ENCODE data around the gene SLC25A13.

SLC25A13 gene

GRCh38 chr7:96100737-96101136 lies 221.2 kb downstream of the SLC25A13 start:
- no peaks in the 10 kb centered on the region; a peak in 1 of 22 replicates for H4K20me1 ChIP-seq
- no peaks in the 10 kb centered on the region for H3K4me1 ChIP-seq
- no peaks in the 10 kb centered on the region for H3K36me3 ChIP-seq
- no peak overlapping the region for H3K27ac ChIP-seq
- TF ChIP-seq Cebpa-rat (IDR thresholded peaks at IDR 0.05) = no peak
- H3K4me2 ChIP-seq = no peak overlapping the region
- peaks cover 0 to 10% (median 4%) of the 10 kb centered on the region in 11 experiments; a peak in 4 of 22 replicates for H3K9me3 ChIP-seq (replicated peaks in 1 of 11)
- H3K4me3 ChIP-seq = no peak overlapping the region
- no peak overlapping the region for H3K9ac ChIP-seq
- H3K27me3 ChIP-seq = no peaks in the 10 kb centered on the region

GRCh38 chr7:96097835-96098234 lies 224.1 kb downstream of the SLC25A13 start:
- H3K9me3 ChIP-seq (replicated peaks in 1 of 11) = peaks cover 0 to 10% (median 4%) of the 10 kb centered on the region in 11 experiments; a peak in 4 of 22 replicates
- no peaks in the 10 kb centered on the region for H3K4me1 ChIP-seq
- H3K36me3 ChIP-seq = no peaks in the 10 kb centered on the region
- no peaks in the 10 kb centered on the region; a peak in 1 of 22 replicates for H4K20me1 ChIP-seq
- no peaks in the 10 kb centered on the region for H3K27me3 ChIP-seq
- H3K4me3 ChIP-seq = no peak overlapping the region
- H3K27ac ChIP-seq = no peak overlapping the region
- H3K9ac ChIP-seq = no peak overlapping the region
- no peak for TF ChIP-seq Cebpa-rat (IDR thresholded peaks at IDR 0.05)
- H3K4me2 ChIP-seq = no peak overlapping the region

GRCh38 chr7:96093435-96093834 lies 228.5 kb downstream of the SLC25A13 start:
- Histone ChIP-seq H3K4me3 (no peak overlapping the region), H3K4me2 (no peak overlapping the region), H3K9ac (no peak overlapping the region), H4K20me1 (no peaks in the 10 kb centered on the region), H3K27ac (no peak overlapping the region), H3K36me3 (no peaks in the 10 kb centered on the region), H3K9me3 (replicated peaks in 1 of 11) (no peaks in the 10 kb centered on the region), H3K27me3 (no peaks in the 10 kb centered on the region), H3K4me1 (0 out of 20 replicates have a peak, but pooled peaks cover 0 to 3% (median 0%) of the 10 kb centered on the region in 10 experiments)
- TF ChIP-seq Cebpa-rat (IDR thresholded peaks at IDR 0.05) = no peak

GRCh38 chr7:96090756-96091155 lies 231.1 kb downstream of the SLC25A13 start:
- H3K4me1 ChIP-seq = 0 out of 20 replicates have a peak, but pooled peaks cover 0 to 4% (median 0%) of the 10 kb centered on the region in 10 experiments
- TF ChIP-seq Cebpa-rat (IDR thresholded peaks at IDR 0.05) = no peak
- H3K9me3 ChIP-seq (replicated peaks in 1 of 11) = no peaks in the 10 kb centered on the region
- no peak overlapping the region for H3K4me3 ChIP-seq
- H3K4me2 ChIP-seq = no peak overlapping the region
- H3K9ac ChIP-seq = no peak overlapping the region
- no peak overlapping the region for H3K27ac ChIP-seq
- no peaks in the 10 kb centered on the region for H4K20me1 ChIP-seq
- no peaks in the 10 kb centered on the region for H3K27me3 ChIP-seq
- no peaks in the 10 kb centered on the region for H3K36me3 ChIP-seq

GRCh38 chr7:96089511-96089910 lies 232.4 kb downstream of the SLC25A13 start:
- Histone ChIP-seq H3K27ac (no peak overlapping the region), H3K9me3 (replicated peaks in 1 of 11) (no peaks in the 10 kb centered on the region), H3K27me3 (no peaks in the 10 kb centered on the region), H3K9ac (no peak overlapping the region), H3K4me3 (no peak overlapping the region), H3K4me2 (no peak overlapping the region), H4K20me1 (no peaks in the 10 kb centered on the region), H3K36me3 (no peaks in the 10 kb centered on the region), H3K4me1 (0 out of 20 replicates have a peak, but pooled peaks cover 0 to 4% (median 0%) of the 10 kb centered on the region in 10 experiments)
- TF ChIP-seq Cebpa-rat (IDR thresholded peaks at IDR 0.05) = no peak

GRCh38 chr7:96088579-96088978 lies 233.3 kb downstream of the SLC25A13 start:
- Histone ChIP-seq H3K27me3 (no peaks in the 10 kb centered on the region), H3K4me2 (no peak overlapping the region), H3K27ac (no peak overlapping the region), H3K9me3 (replicated peaks in 1 of 11) (no peaks in the 10 kb centered on the region), H3K4me1 (0 out of 20 replicates have a peak, but pooled peaks cover 0 to 4% (median 0%) of the 10 kb centered on the region in 10 experiments), H3K36me3 (no peaks in the 10 kb centered on the region), H3K9ac (no peak overlapping the region), H4K20me1 (no peaks in the 10 kb centered on the region), H3K4me3 (no peak overlapping the region)
- TF ChIP-seq Cebpa-rat (IDR thresholded peaks at IDR 0.05) = no peak

GRCh38 chr7:96085953-96086352 lies 235.9 kb downstream of the SLC25A13 start:
- no peaks in the 10 kb centered on the region for H3K36me3 ChIP-seq
- H3K9ac ChIP-seq = no peak overlapping the region
- H3K27me3 ChIP-seq = no peaks in the 10 kb centered on the region
- 0 out of 20 replicates have a peak, but pooled peaks cover 0 to 4% (median 0%) of the 10 kb centered on the region in 10 experiments for H3K4me1 ChIP-seq
- no peaks in the 10 kb centered on the region for H3K9me3 ChIP-seq (replicated peaks in 1 of 11)
- H3K27ac ChIP-seq = no peak overlapping the region
- H3K4me2 ChIP-seq = no peak overlapping the region
- H4K20me1 ChIP-seq = no peaks in the 10 kb centered on the region
- no peak overlapping the region for H3K4me3 ChIP-seq
- no peak for TF ChIP-seq Cebpa-rat (IDR thresholded peaks at IDR 0.05)

- Histone ChIP-seq H3K9me3 (replicated peaks in 1 of 11) (no peaks in the 10 kb centered on the region), H3K36me3 (no peaks in the 10 kb centered on the region), H3K27ac (no peak overlapping the region), H3K27me3 (no peaks in the 10 kb centered on the region), H3K4me1 (0 out of 20 replicates have a peak, but pooled peaks cover 0 to 4% (median 0%) of the 10 kb centered on the region in 10 experiments), H3K4me2 (no peak overlapping the region), H3K4me3 (no peak overlapping the region), H4K20me1 (no peaks in the 10 kb centered on the region), H3K9ac (no peak overlapping the region)
- no peak for TF ChIP-seq Cebpa-rat (IDR thresholded peaks at IDR 0.05)
Observed at GRCh38 chr7:96084881-96085553, 236.9 kb downstream of the SLC25A13 start.

GRCh38 chr7:96080027-96080426 lies 241.9 kb downstream of the SLC25A13 start:
- H3K4me1 ChIP-seq = peaks cover 0 to 6% (median 5%) of the 10 kb centered on the region in 10 experiments; a peak in 10 of 20 replicates
- no peak overlapping the region for H3K4me2 ChIP-seq
- peaks cover 0 to 4% (median 0%) of the 10 kb centered on the region in 11 experiments; a peak in 1 of 22 replicates for H4K20me1 ChIP-seq

More at GRCh38 chr7:96080027-96080426, 241.9 kb downstream of the SLC25A13 start:
- H3K9ac ChIP-seq = no peak overlapping the region
- no peak overlapping the region for H3K4me3 ChIP-seq
- no peaks in the 10 kb centered on the region for H3K36me3 ChIP-seq
- H3K27me3 ChIP-seq = peaks cover 23 to 32% (median 28%) of the 10 kb centered on the region in 11 experiments
- no peak for TF ChIP-seq Cebpa-rat (IDR thresholded peaks at IDR 0.05)
- no peaks in the 10 kb centered on the region for H3K9me3 ChIP-seq (replicated peaks in 1 of 11)
- H3K27ac ChIP-seq = no peak overlapping the region
